HG03025 (cell line): ENCODE data around the gene RPGRIP1.
"Not testable (repeated sequence)": the region's sequence is repeated elsewhere in the genome, so short reads cannot be mapped to it uniquely, and the experiment has no call there.

Experiments used
- ATAC-seq: cut with Tn5 transposase; IDR thresholded peaks from one replicate; pipeline ENCODE4 v1.9.1; 2021; ENCODE audit warnings: mild to moderate bottlenecking, moderate library complexity; ENCODE audit not compliant: unreplicated experiment, low FRiP score

RPGRIP1 gene

GRCh38 chr14:21279783-21280182 is at the start of gene RPGRIP1:
Gene RPGRIP1, plus strand, starts transcription at chr14:21280083. Its CDS starts 7,894 bp downstream, at chr14:21287977.
- no peak for ATAC-seq

GRCh38 chr14:21231020-21231652 is 48.7 kb upstream of the RPGRIP1 start:
- ATAC-seq = no peak

GRCh38 chr14:21233457-21234076 is 46.3 kb upstream of the RPGRIP1 start:
- no peak for ATAC-seq

GRCh38 chr14:21234112-21234511 is 45.8 kb upstream of the RPGRIP1 start:
- ATAC-seq = no peak

- ATAC-seq = no peak
Observed at GRCh38 chr14:21236948-21237797, 42.7 kb upstream of the RPGRIP1 start.

- ATAC-seq = no peak
Observed at GRCh38 chr14:21238823-21239518, 40.9 kb upstream of the RPGRIP1 start.

GRCh38 chr14:21240417-21240816 is 39.5 kb upstream of the RPGRIP1 start:
- no peak for ATAC-seq

- no peak for ATAC-seq
Observed at GRCh38 chr14:21241218-21241819, 38.6 kb upstream of the RPGRIP1 start.

- no peak for ATAC-seq
Observed at GRCh38 chr14:21244544-21244943, 35.3 kb upstream of the RPGRIP1 start.

- ATAC-seq = no peak
Observed at GRCh38 chr14:21245813-21246212, 34.1 kb upstream of the RPGRIP1 start.

- ATAC-seq = no peak
Observed at GRCh38 chr14:21248338-21248737, 31.5 kb upstream of the RPGRIP1 start.

- no peak for ATAC-seq
Observed at GRCh38 chr14:21248739-21249411, 31.0 kb upstream of the RPGRIP1 start.

GRCh38 chr14:21251215-21251614 is 28.7 kb upstream of the RPGRIP1 start:
- no peak for ATAC-seq

GRCh38 chr14:21252149-21252548 is 27.7 kb upstream of the RPGRIP1 start:
- ATAC-seq = no peak

- ATAC-seq = no peak
Observed at GRCh38 chr14:21255385-21256101, 24.3 kb upstream of the RPGRIP1 start.

GRCh38 chr14:21256102-21256447 is 23.8 kb upstream of the RPGRIP1 start:
- not testable (repeated sequence) for ATAC-seq

- no peak for ATAC-seq
Observed at GRCh38 chr14:21256539-21257393, 23.1 kb upstream of the RPGRIP1 start.

GRCh38 chr14:21257394-21257909 is 22.4 kb upstream of the RPGRIP1 start:
- no peak for ATAC-seq
